Neural progenitor cell (in vitro differentiated cells): ENCODE results near the gene C4B.

Experiments used
- CTCF ChIP-seq: fragments of 200-600 bp; sonication (generic); IDR thresholded peaks from 2 replicates; pipeline ENCODE4 v1.5.1; 2017; ENCODE audit warnings: antibody characterized with exemption, mild to moderate bottlenecking
- EZH2 ChIP-seq: fragments of 200-600 bp; sonication (generic); IDR thresholded peaks from 2 replicates; pipeline ENCODE4 v1.6.1; 2017; ENCODE audit warnings: antibody characterized with exemption, mild to moderate bottlenecking, moderate library complexity

GRCh38 chr6:32082478-32082877 lies 67.9 kb downstream of the C4B start:
- no peak for TF ChIP-seq CTCF
- no peak for TF ChIP-seq EZH2
